Omental fat pad (tissue), 4 donors: Measurements from ENCODE around the gene GPR34. TPM values are rescaled to one million over a fixed set of nuclear protein-coding genes. Genes with fewer than 3 reads are reported as not detected.
"Not testable (repeated sequence)": the region's sequence is repeated elsewhere in the genome, so short reads cannot be mapped to it uniquely, and the experiment has no call there.

Source experiments
- ATAC-seq: fragments of 150-250 bp; one replicate; pipeline ENCODE4 v1.9.1; 2016; ENCODE audit warnings: mild to moderate bottlenecking, moderate library complexity; ENCODE audit not compliant: low FRiP score
- DNase-seq: peaks from one replicate; pipeline ENCODE4 v3.0.0-alpha.2; 2019; ENCODE audit warnings: low spot score
- total RNA-seq, 4 donors: library from RNA; depleted of rRNA; stranded (reverse); fragments of >200 nt; gene quantifications; one replicate each; pipeline ENCODE4 v1.1.0, GENCODE V29; 2016
- TF ChIP-seq, protein P1 (sequence below), 3 donors: fragments of 450-650 bp; IDR thresholded peaks; one replicate each; pipeline ENCODE4 v1.5.1; 2016 to 2017; ENCODE audit warnings: antibody characterized with exemption in 3 of 3, mild to moderate bottlenecking in 3 of 3, moderate library complexity in 2 of 3

Gene GPR34
- total RNA-seq, 4 donors from 2014 or later: 21.6 to 54.5 (median 26.1) TPM

DNA sequence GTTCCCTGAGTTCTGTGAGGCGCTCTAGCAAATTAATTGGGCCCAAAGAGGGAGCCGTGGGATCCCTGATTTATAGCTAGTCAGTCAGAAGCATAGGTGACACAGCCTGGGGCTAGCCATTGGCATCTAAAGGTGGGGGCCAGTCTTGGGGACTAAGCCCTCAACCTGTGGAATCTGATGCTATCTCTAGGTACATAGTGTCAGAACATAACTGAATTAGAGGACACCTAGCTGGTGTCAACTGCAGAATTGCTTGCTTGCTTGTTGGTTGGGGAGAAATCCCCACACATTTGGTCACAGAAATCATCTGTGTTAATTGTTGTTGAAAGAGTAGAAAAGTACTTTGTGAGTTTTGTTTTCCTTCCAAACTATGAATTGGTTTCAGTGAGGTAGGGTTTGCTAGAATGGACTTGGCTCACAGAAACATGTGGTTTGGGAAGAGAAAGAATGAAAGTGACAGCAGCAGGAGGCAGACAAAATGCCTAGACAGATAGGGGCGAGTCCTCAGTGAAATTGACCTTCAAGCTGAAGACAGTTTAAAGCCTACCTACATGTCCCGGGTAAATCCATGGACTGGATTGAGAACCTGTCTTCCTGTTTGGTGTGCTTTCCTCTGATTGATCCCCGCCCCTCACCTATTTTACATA lies 22.4 kb downstream of the GPR34 start:
- ATAC-seq (no peak), DNase-seq (no peak)
- TF ChIP-seq, protein P1, sequence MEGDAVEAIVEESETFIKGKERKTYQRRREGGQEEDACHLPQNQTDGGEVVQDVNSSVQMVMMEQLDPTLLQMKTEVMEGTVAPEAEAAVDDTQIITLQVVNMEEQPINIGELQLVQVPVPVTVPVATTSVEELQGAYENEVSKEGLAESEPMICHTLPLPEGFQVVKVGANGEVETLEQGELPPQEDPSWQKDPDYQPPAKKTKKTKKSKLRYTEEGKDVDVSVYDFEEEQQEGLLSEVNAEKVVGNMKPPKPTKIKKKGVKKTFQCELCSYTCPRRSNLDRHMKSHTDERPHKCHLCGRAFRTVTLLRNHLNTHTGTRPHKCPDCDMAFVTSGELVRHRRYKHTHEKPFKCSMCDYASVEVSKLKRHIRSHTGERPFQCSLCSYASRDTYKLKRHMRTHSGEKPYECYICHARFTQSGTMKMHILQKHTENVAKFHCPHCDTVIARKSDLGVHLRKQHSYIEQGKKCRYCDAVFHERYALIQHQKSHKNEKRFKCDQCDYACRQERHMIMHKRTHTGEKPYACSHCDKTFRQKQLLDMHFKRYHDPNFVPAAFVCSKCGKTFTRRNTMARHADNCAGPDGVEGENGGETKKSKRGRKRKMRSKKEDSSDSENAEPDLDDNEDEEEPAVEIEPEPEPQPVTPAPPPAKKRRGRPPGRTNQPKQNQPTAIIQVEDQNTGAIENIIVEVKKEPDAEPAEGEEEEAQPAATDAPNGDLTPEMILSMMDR (IDR thresholded peaks at IDR 0.05): no peak

DNA sequence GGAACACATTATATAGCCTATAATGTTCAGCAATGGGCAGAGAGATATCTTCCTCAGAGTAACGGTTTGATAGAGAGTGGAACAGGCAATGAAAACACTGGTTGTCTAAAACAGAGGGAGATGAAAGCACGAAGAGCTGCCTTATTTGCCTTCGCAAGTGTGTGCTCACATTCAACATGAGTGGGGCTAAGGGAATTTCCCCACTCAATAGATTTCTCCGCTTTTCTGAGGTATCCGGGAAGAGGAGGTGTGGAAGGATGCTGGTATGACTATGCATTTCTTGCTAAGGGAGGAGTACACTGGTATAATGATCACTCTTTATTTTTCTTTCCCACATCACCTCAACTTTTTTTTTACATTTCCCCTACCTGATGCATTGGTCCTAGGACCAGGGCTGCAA lies 27.4 kb downstream of the GPR34 start:
- ATAC-seq (no peak), DNase-seq (no peak)
- TF ChIP-seq, protein P1 (IDR thresholded peaks at IDR 0.05): no peak

DNA sequence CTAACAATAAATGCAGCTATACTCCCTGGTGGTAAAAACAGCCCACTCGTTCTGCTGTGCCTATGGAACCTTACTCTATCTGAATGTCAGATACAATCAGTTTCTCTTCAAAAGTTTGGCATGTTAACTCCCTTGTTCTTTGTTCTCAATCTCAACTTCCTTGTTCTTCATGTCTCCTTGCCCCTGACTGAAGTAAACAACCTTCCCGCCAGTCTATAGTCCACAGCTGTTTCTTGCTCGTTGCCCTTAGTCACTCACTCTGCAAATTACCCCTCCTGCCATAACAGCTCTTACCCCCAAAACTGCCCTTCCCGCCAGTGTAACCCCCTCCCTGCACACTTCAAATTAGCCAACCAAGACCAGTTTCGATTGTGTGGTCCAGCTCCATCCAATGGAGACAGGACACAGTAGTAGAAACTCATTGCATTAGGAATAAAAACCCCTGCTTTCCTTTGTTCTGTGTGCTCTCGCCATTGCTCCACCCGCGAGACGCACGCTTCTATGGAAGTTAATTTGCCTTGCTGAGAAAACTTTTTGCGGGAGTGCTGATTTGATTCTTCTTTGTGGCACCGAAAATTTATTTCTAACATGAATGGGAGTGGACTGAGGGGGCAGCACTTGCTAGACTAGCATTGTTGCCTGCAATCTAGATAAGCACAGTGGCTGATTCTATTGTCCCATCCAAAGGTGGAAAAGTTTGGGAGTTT lies 28.1 kb downstream of the GPR34 start:
- DNase-seq: no peak
- TF ChIP-seq, protein P1 (IDR thresholded peaks at IDR 0.05): no peak
- no peak for ATAC-seq

DNA sequence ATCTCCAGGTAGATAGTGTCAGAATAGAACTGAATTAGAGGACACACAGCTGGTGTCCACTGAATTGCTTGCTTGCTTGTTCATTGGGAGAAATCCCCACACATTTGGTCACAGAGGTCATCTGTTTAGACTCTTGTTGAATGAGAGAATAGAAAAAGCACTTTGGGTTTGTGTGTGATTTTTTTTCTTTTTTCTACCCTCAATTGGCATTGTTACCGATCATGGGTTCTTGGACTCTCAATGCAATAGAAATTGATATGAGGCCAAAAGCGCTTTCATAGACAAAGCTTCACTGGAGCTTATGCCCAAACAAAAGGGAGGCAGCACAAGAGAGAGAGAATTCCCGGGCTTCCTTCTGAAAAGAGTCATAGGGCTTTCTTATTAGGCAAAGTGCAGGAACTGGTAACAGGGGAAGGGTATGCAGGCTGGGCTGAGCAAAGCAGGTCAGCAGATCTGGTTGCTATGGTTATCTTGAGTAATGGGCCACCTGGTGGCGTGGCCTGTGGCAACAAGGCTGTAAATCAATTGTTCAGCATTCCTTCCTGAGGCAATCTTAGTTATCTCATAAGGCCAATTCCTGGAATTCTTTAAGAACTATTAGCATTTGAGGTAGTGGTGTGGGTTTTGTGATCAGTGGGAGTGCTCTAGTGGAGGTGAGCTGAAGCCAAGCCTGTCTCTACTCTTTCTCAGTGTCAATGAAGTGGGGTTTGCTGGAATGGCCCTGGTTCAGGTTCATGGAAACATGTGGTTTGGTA lies 29.9 kb downstream of the GPR34 start:
- ATAC-seq (no peak), DNase-seq (no peak)
- TF ChIP-seq, protein P1 (IDR thresholded peaks at IDR 0.05): no peak

DNA sequence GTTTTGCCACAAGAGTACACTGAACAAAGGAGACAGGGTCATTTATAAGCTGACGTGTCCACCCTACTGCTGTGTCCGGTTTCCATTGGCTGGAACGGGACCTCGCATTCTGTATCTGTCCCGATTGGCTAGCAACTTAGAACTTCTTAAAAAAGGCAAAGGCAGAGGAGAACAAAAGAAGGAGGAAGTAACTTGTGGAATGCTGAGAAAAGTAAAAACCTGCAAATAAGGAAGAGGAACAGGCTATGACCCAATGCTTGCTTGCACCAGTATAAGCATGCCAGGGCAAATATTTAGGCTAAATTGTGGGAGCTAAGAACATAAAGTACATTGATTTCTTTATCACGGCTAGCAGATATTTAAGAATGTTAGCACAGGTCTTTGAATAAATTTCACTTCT lies 30.8 kb downstream of the GPR34 start:
- not testable (repeated sequence) for ATAC-seq, DNase-seq

DNA sequence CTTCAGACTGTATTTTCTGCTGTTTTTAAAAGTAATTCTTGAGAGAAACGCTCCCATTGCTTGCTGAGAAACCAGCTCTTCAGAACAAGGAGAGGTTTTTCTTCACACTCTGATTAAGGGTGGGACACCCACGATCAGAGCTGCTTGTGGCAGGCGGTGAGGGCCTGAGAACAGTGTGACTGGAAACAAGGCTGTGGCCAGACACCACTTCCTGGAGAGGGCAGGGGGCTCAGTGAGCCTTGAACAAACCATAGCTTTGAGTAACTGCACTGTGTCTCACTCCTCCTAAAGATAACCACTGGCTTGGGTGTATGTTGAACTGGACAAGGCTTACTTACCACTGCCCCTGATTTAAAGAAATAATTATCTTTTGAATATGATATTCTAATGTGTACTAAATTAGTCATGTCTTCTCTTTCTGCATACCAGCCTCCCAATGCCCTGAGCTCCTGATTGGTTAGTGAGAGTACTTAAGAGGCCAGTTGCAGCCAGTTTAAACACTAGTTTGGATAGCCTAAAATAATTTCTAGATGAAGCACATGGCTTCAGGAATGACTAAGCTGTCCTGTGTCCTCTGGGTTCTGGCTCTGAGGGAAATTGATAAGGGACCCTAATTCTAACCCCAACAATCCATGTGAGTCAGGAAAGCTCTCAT lies 31.5 kb downstream of the GPR34 start:
- TF ChIP-seq, protein P1 (IDR thresholded peaks at IDR 0.05): no peak
- no peak for DNase-seq
- ATAC-seq: no peak

DNA sequence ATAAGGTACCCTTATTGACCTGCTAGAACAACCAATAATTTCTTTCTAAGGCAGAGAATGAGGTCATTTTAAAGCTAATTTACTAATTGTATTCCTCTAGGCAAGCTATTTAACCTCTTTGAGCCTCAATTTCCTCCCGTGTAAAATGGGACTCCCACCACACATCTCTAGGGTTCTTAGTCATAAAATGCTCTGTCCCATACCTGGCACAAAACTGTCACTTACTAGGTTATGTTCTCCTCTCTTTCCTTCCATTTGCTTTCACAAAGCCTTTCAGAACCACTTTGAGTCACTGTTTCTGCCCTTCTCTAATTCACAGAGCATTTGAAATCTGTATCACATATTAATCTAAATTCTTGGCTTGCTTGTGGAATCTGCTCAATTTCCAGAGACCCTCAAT lies 32.8 kb downstream of the GPR34 start:
- DNase-seq (no peak), ATAC-seq (no peak)
- TF ChIP-seq, protein P1 (IDR thresholded peaks at IDR 0.05): no peak
